Fibroblast of villous mesenchyme (primary cell): Measurements from ENCODE around the gene DUSP22. TPM values are rescaled to one million over a fixed set of nuclear protein-coding genes. Genes with fewer than 3 reads are reported as not detected.
A peak's percentile ranks its signal among the peaks of the same experiment; 100 is the strongest.

Experiments
- DNase-seq: peaks from one replicate; pipeline ENCODE4 v3.0.0-alpha.2; 2010; ENCODE audit warnings: low read depth
- H3K4me3 ChIP-seq: 2 replicates; pipeline ENCODE4 v1.5.1; 2011; ENCODE audit warnings: low read depth, mild to moderate bottlenecking, low read length
- CTCF ChIP-seq: IDR thresholded peaks from 2 replicates; pipeline ENCODE4 v1.5.1; 2012; ENCODE audit warnings: low read depth, mild to moderate bottlenecking, low read length; ENCODE audit not compliant: insufficient read depth
- total RNA-seq: library from RNA; depleted of rRNA; stranded (reverse); fragments of >200 nt; gene quantifications from 2 replicates; pipeline ENCODE4 v1.2.3, GENCODE V29; 2012

The DUSP22 gene
- total RNA-seq, 1 donor: 14.7 TPM

GRCh38 chr6:382883-383810, 90.9 kb downstream of the DUSP22 start:
- TF ChIP-seq CTCF: no peak
- no peak for DNase-seq
- H3K4me3 ChIP-seq: no peak overlapping the region

GRCh38 chr6:383856-384255, 91.6 kb downstream of the DUSP22 start:
- no peak for TF ChIP-seq CTCF
- H3K4me3 ChIP-seq: no peak overlapping the region
- DNase-seq: no peak

- TF ChIP-seq CTCF: no peak
- no peak for DNase-seq
- H3K4me3 ChIP-seq: no peak overlapping the region
These were observed 92.6 kb downstream of the DUSP22 start for GRCh38 chr6:384898-385297.

GRCh38 chr6:385614-386013, 93.3 kb downstream of the DUSP22 start:
- DNase-seq: no peak
- no peak overlapping the region for H3K4me3 ChIP-seq
- no peak for TF ChIP-seq CTCF

- H3K4me3 ChIP-seq: no peak overlapping the region
- DNase-seq: no peak
- TF ChIP-seq CTCF: no peak
These were observed 94.5 kb downstream of the DUSP22 start for GRCh38 chr6:386688-387266.

- DNase-seq: peak; percentile 10
- no peak for TF ChIP-seq CTCF
- no peak overlapping the region for H3K4me3 ChIP-seq
These were observed 95.0 kb downstream of the DUSP22 start for GRCh38 chr6:387293-387741.
